WTC11 (cell line): ENCODE measurements around the gene NOS3. TPM values are rescaled to one million over a fixed set of nuclear protein-coding genes. Genes with fewer than 3 reads are reported as not detected.

Source experiments
- ATAC-seq: fragments of 200-7000 bp; cut with Tn5 transposase; 2 replicates; pipeline ENCODE4 v1.10.0; 2021; ENCODE audit warnings: mild to moderate bottlenecking, moderate library complexity
- CTCF ChIA-PET: fragments of 300-600 bp; sonication (Branson Sonifier 250); formaldehyde crosslinking; loops from one replicate; lab custom pipeline; 2021; ENCODE audit warnings: antibody characterized with exemption; lab: Charles Lee
- POLR2A ChIA-PET: fragments of 350-600 bp; sonication (Branson Sonifier 250); formaldehyde crosslinking; loops from one replicate; lab custom pipeline; 2021; ENCODE audit warnings: antibody characterized with exemption; lab: Charles Lee
- DNase-seq: peaks from one replicate; pipeline ENCODE4 v3.0.0; 2021; ENCODE audit warnings: low spot score
- H3K27ac Mint-ChIP-seq: 2 replicates; pipeline ENCODE4 v1.8.0; 2021; ENCODE audit warnings: mixed read lengths
- H3K27me3 Mint-ChIP-seq: 2 replicates; pipeline ENCODE4 v1.8.0; 2021; ENCODE audit warnings: low read depth, mild to moderate bottlenecking, moderate library complexity, mixed read lengths
- H3K36me3 Mint-ChIP-seq: 2 replicates; pipeline ENCODE4 v1.8.0; 2021; ENCODE audit warnings: mixed read lengths
- H3K4me1 Mint-ChIP-seq: 2 replicates; pipeline ENCODE4 v1.8.0; 2022; ENCODE audit warnings: mixed read lengths
- H3K4me3 Mint-ChIP-seq: 2 replicates; pipeline ENCODE4 v1.8.0; 2021; ENCODE audit warnings: mild to moderate bottlenecking, moderate library complexity, mixed read lengths
- H3K9me3 Mint-ChIP-seq: 2 replicates; pipeline ENCODE4 v1.8.0; 2021; ENCODE audit warnings: mixed read lengths
- ATF1 ChIP-seq: sonication (generic); formaldehyde crosslinking; IDR thresholded peaks from 2 replicates; pipeline ENCODE4 v1.8.1; 2023; ENCODE audit warnings: mild to moderate bottlenecking, moderate library complexity, missing genetic modification reagents
- CREM ChIP-seq: sonication (generic); formaldehyde crosslinking; IDR thresholded peaks from 2 replicates; pipeline ENCODE4 v1.8.1; 2022; ENCODE audit warnings: mild to moderate bottlenecking, missing genetic modification reagents, moderate library complexity
- ETV6 ChIP-seq: sonication (generic); formaldehyde crosslinking; IDR thresholded peaks from 2 replicates; pipeline ENCODE4 v1.8.1; 2022; ENCODE audit warnings: mild to moderate bottlenecking, missing genetic modification reagents
- GRHL2 ChIP-seq: fragments of 250-450 bp; sonication (Bioruptor Pico); IDR thresholded peaks from 2 replicates; pipeline ENCODE4 v1.8.0; 2022; ENCODE audit warnings: mild to moderate bottlenecking, moderate library complexity; ENCODE audit not compliant: insufficient replicate concordance, severe bottlenecking
- IRF1 ChIP-seq: sonication (generic); formaldehyde crosslinking; IDR thresholded peaks from 2 replicates; pipeline ENCODE4 v1.8.0; 2023; ENCODE audit warnings: missing genetic modification reagents
- IRF2 ChIP-seq: sonication (generic); formaldehyde crosslinking; IDR thresholded peaks from 2 replicates; pipeline ENCODE4 v1.8.0; 2022; ENCODE audit warnings: low read depth, missing genetic modification reagents, borderline replicate concordance
- NR1H2 ChIP-seq: sonication (generic); formaldehyde crosslinking; IDR thresholded peaks from 2 replicates; pipeline ENCODE4 v1.9.0; 2021; ENCODE audit warnings: mild to moderate bottlenecking, moderate library complexity, missing genetic modification reagents
- RORB ChIP-seq: fragments of 250-450 bp; sonication (Bioruptor Pico); IDR thresholded peaks from 2 replicates; pipeline ENCODE4 v1.9.0; 2021; ENCODE audit warnings: mild to moderate bottlenecking
- SMAD4 ChIP-seq: sonication (generic); formaldehyde crosslinking; IDR thresholded peaks from 2 replicates; pipeline ENCODE4 v1.8.0; 2022; ENCODE audit warnings: mild to moderate bottlenecking, missing genetic modification reagents
- SP1 ChIP-seq: sonication (generic); formaldehyde crosslinking; conservative IDR thresholded peaks from 2 replicates; pipeline ENCODE4 v1.8.1; 2022; ENCODE audit warnings: missing genetic modification reagents
- USF2 ChIP-seq: sonication (generic); formaldehyde crosslinking; IDR thresholded peaks from 2 replicates; pipeline ENCODE4 v1.8.1; 2023; ENCODE audit warnings: mild to moderate bottlenecking, missing genetic modification reagents, moderate library complexity
- ZBTB43 ChIP-seq: sonication (generic); formaldehyde crosslinking; IDR thresholded peaks from 2 replicates; pipeline ENCODE4 v1.8.1; 2023; ENCODE audit warnings: mild to moderate bottlenecking, missing genetic modification reagents
- ZMAT4 ChIP-seq: fragments of 250-450 bp; sonication (Bioruptor Pico); IDR thresholded peaks from 2 replicates; pipeline ENCODE4 v1.9.0; 2021; ENCODE audit warnings: mild to moderate bottlenecking
- ZNF423 ChIP-seq: fragments of 250-450 bp; sonication (Bioruptor Pico); IDR thresholded peaks from 2 replicates; pipeline ENCODE4 v2.1.2; 2022; ENCODE audit warnings: mild to moderate bottlenecking, moderate library complexity
- ZNF512 ChIP-seq: sonication (generic); formaldehyde crosslinking; IDR thresholded peaks from 2 replicates; pipeline ENCODE4 v1.8.1; 2022; ENCODE audit warnings: missing genetic modification reagents, borderline replicate concordance
- total RNA-seq: library from RNA; stranded (reverse); gene quantifications from 3 replicates; pipeline ENCODE4 v1.2.3, GENCODE V29; 2021
- TF ChIP-seq, protein P1 (sequence below): fragments of 250-450 bp; sonication (Bioruptor Pico); IDR thresholded peaks from 2 replicates; pipeline ENCODE4 v1.9.0; 2021; ENCODE audit warnings: mild to moderate bottlenecking
- TF ChIP-seq, protein P2 (sequence below): sonication (generic); formaldehyde crosslinking; IDR thresholded peaks from 2 replicates; pipeline ENCODE4 v1.8.0; 2022; ENCODE audit warnings: mild to moderate bottlenecking, missing genetic modification reagents
- TF ChIP-seq, protein P3 (sequence below): fragments of 250-450 bp; sonication (Bioruptor Pico); IDR thresholded peaks from 2 replicates; pipeline ENCODE4 v1.8.0; 2021; ENCODE audit warnings: mild to moderate bottlenecking

NOS3 gene
- total RNA-seq, 1 experiment from 2014 or later: 6.6 TPM

GRCh38 chr7:150974468-150975391 lies 16.1 kb upstream of the NOS3 start (continued):
- TF ChIP-seq, protein P1, sequence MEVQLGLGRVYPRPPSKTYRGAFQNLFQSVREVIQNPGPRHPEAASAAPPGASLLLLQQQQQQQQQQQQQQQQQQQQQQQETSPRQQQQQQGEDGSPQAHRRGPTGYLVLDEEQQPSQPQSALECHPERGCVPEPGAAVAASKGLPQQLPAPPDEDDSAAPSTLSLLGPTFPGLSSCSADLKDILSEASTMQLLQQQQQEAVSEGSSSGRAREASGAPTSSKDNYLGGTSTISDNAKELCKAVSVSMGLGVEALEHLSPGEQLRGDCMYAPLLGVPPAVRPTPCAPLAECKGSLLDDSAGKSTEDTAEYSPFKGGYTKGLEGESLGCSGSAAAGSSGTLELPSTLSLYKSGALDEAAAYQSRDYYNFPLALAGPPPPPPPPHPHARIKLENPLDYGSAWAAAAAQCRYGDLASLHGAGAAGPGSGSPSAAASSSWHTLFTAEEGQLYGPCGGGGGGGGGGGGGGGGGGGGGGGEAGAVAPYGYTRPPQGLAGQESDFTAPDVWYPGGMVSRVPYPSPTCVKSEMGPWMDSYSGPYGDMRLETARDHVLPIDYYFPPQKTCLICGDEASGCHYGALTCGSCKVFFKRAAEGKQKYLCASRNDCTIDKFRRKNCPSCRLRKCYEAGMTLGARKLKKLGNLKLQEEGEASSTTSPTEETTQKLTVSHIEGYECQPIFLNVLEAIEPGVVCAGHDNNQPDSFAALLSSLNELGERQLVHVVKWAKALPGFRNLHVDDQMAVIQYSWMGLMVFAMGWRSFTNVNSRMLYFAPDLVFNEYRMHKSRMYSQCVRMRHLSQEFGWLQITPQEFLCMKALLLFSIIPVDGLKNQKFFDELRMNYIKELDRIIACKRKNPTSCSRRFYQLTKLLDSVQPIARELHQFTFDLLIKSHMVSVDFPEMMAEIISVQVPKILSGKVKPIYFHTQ (CRISPR knock-in tag): no peak
- no peak for TF ChIP-seq NR1H2 (CRISPR knock-in tag)
- TF ChIP-seq SMAD4 (CRISPR knock-in tag): no peak
- peak; percentile 43; the same call in 1 of the 2 replicates for TF ChIP-seq ETV6 (CRISPR knock-in tag)
- TF ChIP-seq ZNF512: no peak
- TF ChIP-seq, protein P2, sequence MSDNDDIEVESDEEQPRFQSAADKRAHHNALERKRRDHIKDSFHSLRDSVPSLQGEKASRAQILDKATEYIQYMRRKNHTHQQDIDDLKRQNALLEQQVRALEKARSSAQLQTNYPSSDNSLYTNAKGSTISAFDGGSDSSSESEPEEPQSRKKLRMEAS (CRISPR knock-in tag): no peak
- no peak for TF ChIP-seq RORB (CRISPR knock-in tag)
- no peak; the same call in 1 of the 2 replicates for TF ChIP-seq CREM (CRISPR knock-in tag)
- TF ChIP-seq SP1 (CRISPR knock-in tag): peak; percentile 65; the same call in 1 of the 2 replicates

- Mint-ChIP-seq H3K9me3 (no peaks in the 10 kb centered on the region), H3K4me3 (peak overlapping the region; percentile 71)
- TF ChIP-seq, protein P3, sequence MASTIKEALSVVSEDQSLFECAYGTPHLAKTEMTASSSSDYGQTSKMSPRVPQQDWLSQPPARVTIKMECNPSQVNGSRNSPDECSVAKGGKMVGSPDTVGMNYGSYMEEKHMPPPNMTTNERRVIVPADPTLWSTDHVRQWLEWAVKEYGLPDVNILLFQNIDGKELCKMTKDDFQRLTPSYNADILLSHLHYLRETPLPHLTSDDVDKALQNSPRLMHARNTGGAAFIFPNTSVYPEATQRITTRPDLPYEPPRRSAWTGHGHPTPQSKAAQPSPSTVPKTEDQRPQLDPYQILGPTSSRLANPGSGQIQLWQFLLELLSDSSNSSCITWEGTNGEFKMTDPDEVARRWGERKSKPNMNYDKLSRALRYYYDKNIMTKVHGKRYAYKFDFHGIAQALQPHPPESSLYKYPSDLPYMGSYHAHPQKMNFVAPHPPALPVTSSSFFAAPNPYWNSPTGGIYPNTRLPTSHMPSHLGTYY (CRISPR knock-in tag): no peak
- TF ChIP-seq, all 79 proteins: peak for 0
- Mint-ChIP-seq H3K27ac (no peak overlapping the region), H3K36me3 (no peaks in the 10 kb centered on the region), H3K4me1 (peaks cover 51% of the 10 kb centered on the region), H3K27me3 (peaks cover 40% of the 10 kb centered on the region)
- ChIA-PET CTCF (interaction anchor here (0.8 to 6.0 kb wide), 14 partner anchors 11 to 646 kb away, joined by 3 to 36 read pairs (median 4); partner anchors contain the start of genes ABCB8 and NOS3), POLR2A (interaction anchor here (0.9 kb wide), 1 partner anchor 13 kb away, joined by 4 read pairs; no protein-coding TSS in a partner anchor)
- no peak for DNase-seq
- no peak for ATAC-seq
These were observed 15.1 kb upstream of the NOS3 start for GRCh38 chr7:150975536-150976319.

GRCh38 chr7:150976529-150977381 lies 14.1 kb upstream of the NOS3 start:
- CTCF ChIA-PET: interaction anchor here (0.9 to 6.0 kb wide), 18 partner anchors 9 to 86 kb away, joined by 3 to 36 read pairs (median 6); partner anchors contain the start of gene NOS3
- peak overlapping the region; percentile 83 for H3K4me3 Mint-ChIP-seq
- TF ChIP-seq GRHL2 (CRISPR knock-in tag) (no peak), USF2 (peak; percentile 70), IRF1 (CRISPR knock-in tag) (no peak), ATF1 (CRISPR knock-in tag) (no peak), ZBTB43 (CRISPR knock-in tag) (no peak), ZMAT4 (no peak), IRF2 (CRISPR knock-in tag) (no peak), ZNF423 (CRISPR knock-in tag) (no peak)
- TF ChIP-seq, protein P2 (CRISPR knock-in tag): no peak

More at GRCh38 chr7:150976529-150977381, 14.1 kb upstream of the NOS3 start:
- POLR2A ChIA-PET: interaction anchor here (0.9 to 1.3 kb wide), 2 partner anchors 14 to 16 kb away, joined by 4 read pairs; no protein-coding TSS in a partner anchor
- Mint-ChIP-seq H3K27ac (no peak overlapping the region), H3K36me3 (no peaks in the 10 kb centered on the region), H3K9me3 (no peaks in the 10 kb centered on the region), H3K4me1 (peaks cover 49% of the 10 kb centered on the region), H3K27me3 (peaks cover 51% of the 10 kb centered on the region)
- DNase-seq: peak; percentile 57
- ATAC-seq: peak; percentile 2
